Jurkat, Clone E6-1 (cell line): ENCODE data around the gene SH3RF1.
"Not testable (repeated sequence)": the region's sequence is repeated elsewhere in the genome, so short reads cannot be mapped to it uniquely, and the experiment has no call there.

ENCODE experiments used
- DNase-seq: peaks from one replicate; pipeline ENCODE4 v3.0.0-alpha.2; 2011; ENCODE audit warnings: low read depth, low spot score
- H3K4me3 ChIP-seq: 2 replicates; pipeline ENCODE4 v1.5.1; 2011; ENCODE audit warnings: mild to moderate bottlenecking, low read length, control low read depth, moderate library complexity

SH3RF1 gene

DNA sequence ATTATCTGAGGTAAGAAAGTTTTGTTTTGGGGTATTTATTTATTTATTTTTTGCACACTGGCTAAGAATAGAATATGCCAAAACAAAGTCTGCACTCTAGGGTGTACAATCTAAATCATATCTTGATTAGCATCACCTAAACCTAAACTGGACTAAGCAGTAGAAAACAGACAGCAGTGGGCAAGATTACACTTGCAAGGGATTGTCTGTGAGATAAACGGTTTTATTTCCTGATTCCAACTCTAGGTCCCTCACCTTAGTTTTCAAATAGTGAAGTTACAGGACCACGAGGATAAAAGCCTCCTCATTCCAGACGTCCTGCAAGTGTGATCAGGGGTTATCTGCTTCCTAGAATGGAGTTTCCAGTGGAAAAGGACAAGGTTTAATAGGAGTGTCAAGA is 86.1 kb downstream of the SH3RF1 start:
- no peak overlapping the region for H3K4me3 ChIP-seq
- DNase-seq: no peak

DNA sequence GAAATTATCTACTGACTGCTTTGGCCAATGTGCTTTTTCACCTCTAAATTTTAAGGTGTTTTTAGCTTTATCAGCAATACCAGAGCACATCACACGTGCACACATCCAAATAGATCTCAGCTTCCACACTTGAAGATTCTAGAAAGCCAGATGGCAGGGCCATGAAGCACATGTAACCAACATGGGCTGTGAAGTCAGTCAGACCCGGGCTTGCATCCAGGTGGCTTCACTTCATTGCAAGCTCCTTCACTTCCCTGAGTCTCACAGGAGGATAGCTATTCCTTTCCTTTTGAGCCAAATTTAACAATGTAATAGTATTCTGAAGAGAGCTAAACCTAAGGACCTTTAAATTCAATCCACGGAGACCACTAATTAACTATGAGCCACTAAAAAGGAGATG is 86.5 kb downstream of the SH3RF1 start:
- no peak overlapping the region for H3K4me3 ChIP-seq
- DNase-seq: no peak

DNA sequence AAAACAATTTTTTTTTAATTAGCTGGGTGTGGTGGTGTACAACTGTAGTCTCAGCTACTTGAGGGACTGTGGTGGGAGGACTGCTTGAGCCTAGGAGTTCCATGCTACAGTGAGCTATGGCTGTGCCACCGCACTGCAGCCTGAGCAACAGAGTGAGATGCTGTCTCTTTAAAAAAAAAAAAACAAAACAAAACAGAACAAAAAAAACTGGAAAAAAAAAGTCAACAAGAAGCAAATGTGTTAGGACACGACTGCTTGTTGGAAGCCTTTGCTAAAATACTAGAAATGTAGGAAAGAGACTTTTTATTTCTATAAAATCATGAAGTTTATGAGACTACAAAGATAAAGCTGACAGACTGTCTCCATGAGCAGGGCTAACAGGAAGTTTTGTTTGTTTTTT is 87.2 kb downstream of the SH3RF1 start:
- H3K4me3 ChIP-seq: no peak overlapping the region
- no peak for DNase-seq

DNA sequence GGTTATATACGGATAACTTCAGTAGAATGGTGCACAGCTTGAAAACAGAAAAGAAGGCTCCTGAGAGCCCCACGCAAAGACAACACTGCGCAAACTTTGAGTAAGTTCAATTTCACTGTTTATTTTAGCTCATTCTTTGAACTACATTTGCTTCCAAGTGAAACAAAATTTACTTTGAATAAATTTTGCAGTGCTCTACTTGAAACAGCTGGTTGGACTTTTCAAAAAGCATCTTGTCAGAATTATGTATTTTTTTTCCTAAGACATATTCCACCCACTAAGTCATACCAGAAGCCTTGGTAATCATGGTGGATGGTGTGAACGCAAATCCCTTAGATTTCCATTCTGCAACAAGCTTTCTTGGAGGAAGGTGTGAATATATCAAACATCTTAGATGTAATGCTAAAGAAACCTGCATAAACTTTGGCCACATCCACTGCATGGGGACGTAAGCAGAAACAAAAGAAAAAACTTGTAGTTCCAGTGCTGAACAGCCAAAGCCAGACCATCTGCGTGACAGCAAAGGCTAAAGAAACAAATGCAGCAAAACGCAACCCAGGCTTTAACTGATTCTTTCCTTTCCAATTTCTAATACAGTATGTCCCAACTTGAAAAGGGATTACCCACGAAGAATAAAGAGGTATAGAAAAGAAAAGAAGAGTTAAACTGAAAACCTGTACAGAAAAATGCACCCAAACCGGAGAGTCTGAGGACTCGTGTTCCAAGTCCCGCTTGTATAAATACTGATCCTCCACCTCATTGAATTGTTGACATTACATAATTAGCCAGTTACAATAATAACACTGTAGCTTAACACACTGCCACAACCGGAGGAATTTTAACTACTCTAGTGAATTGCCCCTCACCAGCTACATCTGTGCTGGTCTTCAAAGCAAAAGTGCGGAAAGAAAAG is 90.9 kb downstream of the SH3RF1 start:
- no peak for DNase-seq
- H3K4me3 ChIP-seq: no peak overlapping the region

DNA sequence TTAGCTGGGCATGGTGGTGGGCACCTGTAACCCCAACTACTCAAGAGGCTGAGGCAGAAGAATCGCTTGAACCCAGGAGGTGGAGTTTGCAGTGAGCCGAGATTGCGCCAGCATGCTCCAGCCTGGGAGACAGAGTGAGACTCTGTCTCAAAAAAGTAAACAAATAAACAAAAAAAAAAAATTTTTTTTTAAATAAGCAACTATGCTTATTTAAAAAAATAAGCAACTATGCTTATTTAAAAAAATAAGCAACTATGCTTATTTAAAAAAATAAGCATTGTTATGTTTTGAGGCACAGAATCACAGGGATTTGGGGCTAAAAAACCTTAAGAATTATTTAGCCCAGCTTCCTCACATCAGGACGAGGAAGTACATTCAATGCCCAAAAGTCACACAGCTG is 92.7 kb downstream of the SH3RF1 start:
- not testable (repeated sequence) for H3K4me3 ChIP-seq, DNase-seq

DNA sequence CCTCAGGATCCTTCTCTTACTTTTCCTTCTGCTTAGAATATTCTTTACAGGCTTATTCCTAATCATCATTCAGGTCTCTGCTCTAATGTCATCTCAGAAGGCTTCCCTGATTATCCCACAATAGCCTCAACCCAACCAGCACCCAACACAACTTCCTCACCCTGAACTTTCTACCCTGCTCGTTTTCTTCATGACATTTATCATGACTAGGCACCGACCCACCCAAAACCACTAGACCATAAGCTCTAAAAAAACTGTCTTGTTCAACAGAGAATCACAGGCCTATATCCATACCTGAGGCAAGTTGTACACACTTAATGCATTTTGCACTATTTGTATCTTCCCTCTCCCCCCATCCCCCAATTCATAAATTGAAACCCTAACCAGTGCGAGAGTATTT is 95.3 kb downstream of the SH3RF1 start:
- no peak overlapping the region for H3K4me3 ChIP-seq
- no peak for DNase-seq

DNA sequence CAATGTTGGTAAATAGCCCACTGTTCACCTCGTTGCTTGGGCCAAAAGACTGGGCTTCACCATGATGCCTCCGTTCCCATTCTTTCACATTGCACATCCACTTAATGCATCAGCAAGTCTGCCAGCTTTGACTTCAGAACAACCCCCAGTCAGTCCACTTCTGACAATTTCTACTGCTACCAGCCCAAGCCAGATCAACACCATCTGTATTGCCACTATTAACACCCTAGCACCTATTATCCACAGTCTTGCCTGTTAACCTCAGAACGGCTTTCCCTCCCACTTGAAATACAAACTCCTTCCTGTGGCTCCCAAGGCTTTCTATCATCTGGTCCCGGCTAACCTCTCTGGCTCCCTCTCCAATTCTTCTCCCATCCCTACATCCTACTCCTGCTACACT is 95.7 kb downstream of the SH3RF1 start:
- H3K4me3 ChIP-seq: no peak overlapping the region
- DNase-seq: no peak

DNA sequence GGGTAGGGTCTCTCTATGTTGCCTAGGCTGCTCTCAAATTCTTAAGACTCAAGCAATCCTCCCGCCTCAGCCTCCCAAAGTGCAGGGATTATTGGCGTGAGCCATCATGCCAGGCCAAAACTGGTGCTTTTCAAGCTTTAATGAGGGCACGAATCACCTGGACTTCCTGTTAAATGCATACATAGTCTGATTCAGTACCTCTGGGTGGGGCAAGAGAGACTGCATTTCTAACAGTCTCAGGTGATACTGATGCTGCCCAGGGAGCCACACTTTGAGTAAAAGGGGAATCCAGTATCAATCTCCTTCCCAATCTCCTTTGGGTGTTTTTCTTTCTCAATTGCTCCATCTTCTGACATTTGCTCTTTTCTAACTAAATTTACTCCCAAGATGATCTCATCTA is 96.5 kb downstream of the SH3RF1 start:
- no peak for DNase-seq
- no peak overlapping the region for H3K4me3 ChIP-seq

DNA sequence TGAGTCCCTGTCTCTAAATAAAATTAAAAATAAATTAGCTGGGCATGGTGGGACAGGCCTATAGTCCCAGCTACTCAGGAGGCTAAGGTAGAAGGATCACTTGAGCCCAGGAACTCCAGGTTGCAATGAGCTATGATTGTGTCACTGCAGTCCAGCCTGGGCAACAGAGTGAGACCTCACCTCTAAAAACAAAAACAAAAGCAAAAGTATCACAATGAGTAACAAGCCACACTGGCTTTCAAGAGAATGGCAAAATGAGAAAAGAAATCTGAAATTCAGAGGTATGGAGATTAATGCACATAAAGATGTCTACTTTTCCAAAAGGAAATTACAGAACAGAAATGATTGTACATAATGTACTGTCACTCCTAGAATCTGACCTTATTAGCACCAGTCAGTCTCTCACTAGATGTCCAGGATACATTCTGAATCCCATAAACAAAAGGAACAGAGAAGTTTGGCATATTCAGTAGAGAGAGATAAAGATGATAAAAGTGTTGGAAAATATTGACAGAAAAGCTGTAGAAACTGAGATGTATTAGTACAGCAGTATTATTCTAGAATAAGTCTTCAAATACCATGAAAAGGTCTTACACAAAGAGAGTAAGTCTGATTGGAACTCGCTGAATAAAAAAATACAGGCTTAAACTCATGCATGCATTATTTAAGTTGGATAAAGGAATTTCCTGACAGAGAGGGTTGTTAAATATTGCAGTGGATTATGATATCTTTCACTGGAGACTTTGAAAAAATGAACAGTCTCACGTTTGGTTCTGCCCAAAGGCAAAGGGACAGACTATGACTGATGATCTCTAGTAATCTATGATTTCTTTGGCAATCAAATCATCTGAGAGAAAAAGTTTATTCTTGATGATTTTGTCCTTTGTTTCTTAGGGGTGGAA is 102.5 kb downstream of the SH3RF1 start:
- no peak overlapping the region for H3K4me3 ChIP-seq
- no peak for DNase-seq

DNA sequence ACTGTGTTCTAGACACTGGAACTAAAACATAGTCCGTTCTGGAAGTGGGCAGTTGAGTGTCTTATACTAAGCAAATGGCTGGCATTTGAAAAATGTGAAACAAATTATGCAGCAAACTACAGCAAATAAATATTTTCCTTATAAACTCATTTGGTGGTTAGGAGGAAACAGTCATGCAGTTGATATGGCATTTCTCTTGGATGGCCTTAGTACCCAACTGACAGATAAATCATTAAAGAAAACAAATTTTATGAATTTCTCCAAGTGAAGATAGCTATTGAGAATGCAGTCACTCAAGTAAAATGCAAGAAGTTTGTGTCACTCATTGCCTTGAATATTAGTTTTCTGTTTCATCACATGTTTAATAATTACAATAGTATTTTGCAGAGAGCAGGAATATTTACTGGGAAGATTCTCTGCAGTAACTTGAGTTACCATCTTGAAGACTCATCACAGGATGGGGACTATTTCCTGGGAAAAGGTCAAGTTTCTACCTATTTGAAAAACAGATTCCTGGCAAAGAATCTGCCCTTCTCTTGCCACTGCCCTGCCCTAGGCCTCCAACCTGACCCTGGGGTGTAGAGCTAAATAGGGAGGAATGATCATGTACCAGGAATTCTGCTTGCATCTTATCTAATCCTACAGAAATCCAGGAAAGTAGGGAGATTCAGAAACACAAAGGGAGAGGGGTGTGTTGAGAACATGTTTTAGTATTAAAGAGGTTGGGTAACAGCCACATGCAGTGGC is 105.9 kb downstream of the SH3RF1 start:
- H3K4me3 ChIP-seq: no peak overlapping the region
- DNase-seq: no peak

DNA sequence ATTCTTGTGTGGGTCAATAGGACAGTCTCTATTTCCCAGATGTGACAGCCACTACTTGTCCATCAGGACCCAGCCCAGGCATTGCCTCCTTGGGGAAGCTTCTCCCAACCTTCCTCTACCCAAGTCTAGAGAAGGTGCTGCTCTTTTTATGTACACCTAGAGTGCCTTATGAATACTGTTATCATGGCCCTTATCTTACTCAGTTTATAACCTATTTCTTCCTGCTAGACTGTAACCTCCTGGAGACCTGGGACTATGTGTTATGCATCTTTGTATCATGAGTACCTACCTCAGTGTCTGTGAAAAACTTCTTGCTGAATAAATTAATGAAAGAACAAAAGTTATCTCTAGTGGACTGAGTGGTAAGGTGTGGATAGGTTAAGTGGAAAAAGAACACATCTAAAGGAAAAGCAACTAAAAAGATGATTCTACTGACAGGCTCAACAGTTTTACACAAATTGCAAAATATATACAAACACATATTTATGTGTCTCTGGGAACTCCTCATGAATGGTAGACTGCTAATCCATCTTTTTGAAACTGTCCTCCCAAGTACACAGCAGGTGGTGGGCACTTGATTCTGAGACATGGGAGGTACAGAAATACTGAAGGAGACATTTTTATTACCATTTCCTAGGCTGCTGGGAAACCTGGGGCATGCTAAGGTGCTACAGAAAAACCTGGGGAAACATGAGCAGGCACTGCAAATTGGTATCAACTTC is 106.6 kb downstream of the SH3RF1 start:
- H3K4me3 ChIP-seq: no peak overlapping the region
- no peak for DNase-seq

DNA sequence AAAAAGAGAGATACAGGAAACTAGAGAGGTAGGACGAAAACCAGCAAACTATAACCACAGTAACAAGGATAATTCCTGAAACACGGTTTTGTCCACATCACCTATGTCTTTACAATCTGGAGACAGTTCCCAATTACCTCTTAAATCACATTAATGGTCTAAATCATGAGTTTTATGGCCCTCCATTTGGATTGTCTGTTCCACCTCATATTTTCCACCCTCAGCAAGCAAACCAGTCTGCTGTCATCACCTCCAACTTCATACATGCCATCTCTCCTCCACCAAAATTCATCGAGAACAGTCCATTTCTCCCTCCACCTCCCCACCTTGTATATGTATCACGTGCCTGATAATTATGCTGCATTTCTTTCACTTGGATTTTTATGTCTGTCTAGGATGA is 107.3 kb downstream of the SH3RF1 start:
- H3K4me3 ChIP-seq: no peak overlapping the region
- DNase-seq: no peak

DNA sequence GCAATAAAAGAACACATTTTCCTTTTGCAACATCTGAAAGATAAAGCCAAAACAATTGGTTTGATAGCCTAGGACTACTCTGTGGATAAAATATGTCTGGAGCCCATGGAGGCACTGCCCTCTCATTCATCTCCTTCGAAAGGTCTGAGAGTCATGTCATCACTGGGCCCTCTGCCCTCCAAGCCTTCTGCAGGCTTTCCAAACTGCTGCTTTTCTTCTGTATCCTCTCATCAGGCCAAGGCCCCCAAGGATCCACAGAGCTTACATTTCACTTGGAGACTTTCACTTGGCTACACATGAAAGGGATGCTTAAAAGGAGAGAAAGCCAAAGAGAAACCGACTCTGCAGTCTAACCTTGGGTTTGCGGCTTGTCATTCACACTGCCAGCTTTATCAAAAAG is 109.9 kb downstream of the SH3RF1 start:
- DNase-seq: no peak
- no peak overlapping the region for H3K4me3 ChIP-seq

DNA sequence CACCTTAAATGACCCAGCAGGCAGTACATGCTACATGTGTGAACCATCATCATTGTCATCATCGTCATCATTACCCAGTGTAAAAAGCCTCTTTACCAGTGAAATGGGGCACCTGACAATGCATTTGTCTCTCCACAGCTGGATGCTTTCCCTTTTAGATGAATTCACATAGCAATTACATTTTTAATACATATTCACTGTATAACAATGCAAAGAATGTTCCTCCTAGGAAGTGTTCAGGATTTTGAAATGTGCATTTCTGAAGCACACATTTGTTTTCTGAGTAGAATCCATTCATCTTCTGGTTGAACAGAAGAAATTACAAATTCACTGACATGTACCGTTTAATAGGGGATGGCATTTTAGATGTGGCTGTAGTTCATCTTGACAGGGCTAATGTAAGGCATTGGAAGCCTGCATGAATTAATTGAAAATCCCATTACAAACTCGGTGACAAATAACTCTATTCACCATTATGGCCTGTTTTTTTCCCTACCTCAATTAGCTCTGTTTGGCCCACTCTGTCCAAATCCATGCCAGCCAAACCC is 111.1 kb downstream of the SH3RF1 start:
- no peak overlapping the region for H3K4me3 ChIP-seq
- no peak for DNase-seq

DNA sequence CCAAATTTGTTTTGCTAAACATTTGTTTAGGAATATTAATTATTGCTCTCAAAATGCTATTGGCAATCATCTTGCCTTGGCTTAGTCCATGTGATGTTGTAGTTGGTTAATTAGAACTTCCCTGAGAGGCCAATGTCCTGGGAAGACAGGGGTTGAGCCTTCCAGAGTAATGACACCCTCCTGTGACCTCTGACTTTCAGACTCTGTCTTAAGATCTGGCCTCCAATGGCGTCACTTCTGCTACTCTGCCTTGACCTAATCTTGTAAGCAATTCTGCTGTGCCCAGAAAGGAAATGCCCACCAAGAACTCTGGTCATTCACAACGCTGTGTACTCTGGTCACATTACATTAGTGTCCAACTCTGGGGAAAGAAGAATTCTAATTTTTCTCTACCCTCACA is 111.9 kb downstream of the SH3RF1 start:
- H3K4me3 ChIP-seq: no peak overlapping the region
- DNase-seq: no peak

DNA sequence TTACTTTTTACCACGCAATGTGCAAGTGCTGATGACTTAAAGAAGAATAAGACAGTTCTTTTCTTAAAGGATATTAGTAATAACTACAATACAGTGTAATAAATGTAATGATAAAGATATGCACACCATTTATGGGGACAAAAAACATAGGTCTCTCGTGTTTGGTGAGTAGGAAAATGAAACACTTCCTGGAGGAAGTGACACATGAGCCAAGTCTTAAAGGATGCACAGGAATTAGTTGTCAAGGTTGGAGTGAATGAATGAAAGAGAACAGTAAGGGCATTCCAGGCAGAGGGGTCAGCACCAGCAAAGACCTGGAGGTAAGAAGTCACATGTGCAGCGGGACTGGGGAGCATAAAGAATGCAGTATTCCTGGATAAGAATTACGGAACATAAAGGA is 112.7 kb downstream of the SH3RF1 start:
- H3K4me3 ChIP-seq: no peak overlapping the region
- no peak for DNase-seq

DNA sequence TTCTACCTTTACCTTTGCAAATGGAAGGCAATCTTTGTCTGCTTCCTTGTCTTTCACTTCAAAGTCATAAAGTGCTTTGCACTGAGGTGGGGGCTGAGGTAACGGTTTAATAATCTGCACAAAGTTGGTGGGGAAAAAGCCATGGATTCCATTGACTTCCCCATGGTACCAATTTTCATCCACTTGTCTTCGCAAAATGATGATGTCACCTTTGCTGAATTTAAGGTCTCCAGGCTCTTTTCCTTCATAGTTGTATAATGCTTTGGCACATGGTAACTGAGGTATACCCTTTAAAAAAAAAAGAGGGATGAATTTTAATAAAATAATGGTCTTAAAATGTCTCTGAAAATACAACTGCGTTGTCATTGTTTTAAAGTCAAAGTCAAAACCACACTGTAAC is 114.4 kb downstream of the SH3RF1 start:
- DNase-seq: no peak
- H3K4me3 ChIP-seq: no peak overlapping the region

DNA sequence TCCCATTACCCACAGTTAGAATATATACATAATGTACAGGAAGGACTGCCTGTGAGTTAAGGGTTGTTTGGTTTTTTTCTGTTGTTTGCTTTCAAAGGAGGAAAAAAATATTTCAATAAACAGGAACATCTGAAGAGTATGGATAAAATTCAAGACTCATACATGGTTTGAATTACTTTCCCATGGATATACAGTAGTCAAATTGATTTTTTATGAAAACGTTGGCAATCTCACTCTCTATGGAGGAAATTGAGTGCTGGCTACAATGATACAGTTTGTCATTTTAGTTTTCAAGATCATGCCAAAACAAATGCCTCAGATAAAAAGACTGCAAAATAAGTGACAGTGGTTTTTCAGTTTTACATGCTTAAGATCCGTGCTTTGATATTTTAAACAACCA is 116.6 kb downstream of the SH3RF1 start:
- DNase-seq: no peak
- no peak overlapping the region for H3K4me3 ChIP-seq
